Retinal pigment epithelial cell (primary cell): ENCODE data around the gene EEF1AKMT1.

Source experiments
- DNase-seq: peaks from one replicate; pipeline ENCODE4 v3.0.0-alpha.2; 2010; ENCODE audit warnings: low read depth
- H3K4me3 ChIP-seq: 2 replicates; pipeline ENCODE4 v1.5.1; 2011; ENCODE audit warnings: mild to moderate bottlenecking, low read length, control low read depth, moderate library complexity
- CTCF ChIP-seq: conservative IDR thresholded peaks from 2 replicates; pipeline ENCODE4 v1.5.1; 2011; ENCODE audit warnings: low read depth, low read length, control low read depth, inconsistent platforms

The EEF1AKMT1 gene

GRCh38 chr13:20778311-20778710, 4.5 kb upstream of the EEF1AKMT1 start:
- no peak for DNase-seq
- no peak overlapping the region for H3K4me3 ChIP-seq
- TF ChIP-seq CTCF, result no peak

- DNase-seq, result no peak
- no peak overlapping the region for H3K4me3 ChIP-seq
- TF ChIP-seq CTCF, result no peak
Measured at GRCh38 chr13:20776751-20777150, 3.0 kb upstream of the EEF1AKMT1 start.

- no peak for TF ChIP-seq CTCF
- no peak for DNase-seq
- no peak overlapping the region for H3K4me3 ChIP-seq
Measured at GRCh38 chr13:20775961-20776360, 2.2 kb upstream of the EEF1AKMT1 start.

- no peak for DNase-seq
- TF ChIP-seq CTCF, result no peak
Measured at GRCh38 chr13:20774746-20775145, 985 bp upstream of the EEF1AKMT1 start.

GRCh38 chr13:20772401-20773131, 1.2 kb downstream of the EEF1AKMT1 start:
- no peak for DNase-seq
- peak overlapping the region; percentile 55 for H3K4me3 ChIP-seq
- TF ChIP-seq CTCF, result no peak

More at GRCh38 chr13:20774746-20775145, 985 bp upstream of the EEF1AKMT1 start:
- no peak overlapping the region for H3K4me3 ChIP-seq

- H3K4me3 ChIP-seq, result no peak overlapping the region
- DNase-seq, result no peak
- TF ChIP-seq CTCF, result no peak
Measured at GRCh38 chr13:20769834-20770233, 3.9 kb downstream of the EEF1AKMT1 start.

GRCh38 chr13:20769091-20769490, 4.7 kb downstream of the EEF1AKMT1 start:
- no peak overlapping the region for H3K4me3 ChIP-seq
- DNase-seq, result no peak
- TF ChIP-seq CTCF, result no peak
